Panc1 (cell line): Measurements from ENCODE around the gene LCORL.

Source experiments
- POLR2AphosphoS5 ChIP-seq: IDR thresholded peaks from 2 replicates; pipeline ENCODE4 v1.6.1; 2012; ENCODE audit warnings: mild to moderate bottlenecking, low read depth, low read length, moderate library complexity
- TCF7L2 ChIP-seq: IDR thresholded peaks from 2 replicates; pipeline ENCODE4 v1.6.1; 2011; ENCODE audit warnings: mild to moderate bottlenecking, low read depth, low read length, inconsistent platforms

DNA sequence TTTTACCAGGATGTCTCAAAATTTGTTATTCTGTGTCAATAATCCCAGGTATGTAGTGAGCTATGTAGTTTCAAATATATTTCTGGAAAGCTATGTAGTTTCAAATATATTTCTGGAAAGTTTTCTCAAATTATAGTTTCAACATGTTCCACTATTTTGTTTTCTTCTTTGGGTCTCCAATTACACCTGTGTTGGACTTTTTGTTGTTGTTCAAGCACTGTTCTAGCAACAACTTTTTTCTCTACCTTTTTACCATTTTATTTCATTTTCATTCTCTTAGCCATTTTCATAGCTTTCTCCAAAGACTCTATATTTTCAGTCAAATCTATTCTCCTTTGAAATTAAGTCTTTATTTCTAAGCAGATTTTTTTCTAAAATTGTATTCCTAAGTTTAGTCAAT, 88.4 kb downstream of the LCORL start:
- TF ChIP-seq POLR2AphosphoS5 (no peak), TCF7L2 (no peak)
